Measurements from ENCODE around the gene BPIFB3.
A peak's percentile ranks its signal among the peaks of the same experiment; 100 is the strongest.
"Not testable (repeated sequence)": the region's sequence is repeated elsewhere in the genome, so short reads cannot be mapped to it uniquely, and the experiment has no call there.

Gene BPIFB3

DNA sequence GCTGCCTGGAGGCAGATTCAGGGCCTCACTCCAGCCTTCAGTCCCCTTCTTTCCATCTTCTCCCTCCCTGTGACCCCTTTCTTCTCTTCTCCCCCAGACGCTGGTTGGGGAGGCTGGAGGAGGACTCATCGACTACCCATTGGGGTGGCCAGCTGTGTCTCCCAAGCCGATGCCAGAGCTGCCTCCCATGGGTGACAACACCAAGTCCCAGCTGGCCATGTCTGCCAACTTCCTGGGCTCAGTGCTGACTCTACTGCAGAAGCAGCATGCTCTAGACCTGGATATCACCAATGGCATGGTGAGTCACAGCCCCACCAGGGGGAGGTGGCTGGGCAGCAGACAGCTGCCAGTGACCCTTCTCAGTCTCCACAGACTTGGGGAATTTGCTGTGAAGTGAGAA lies 38.7 kb downstream of the BPIFB3 start:
- DNase-seq: no peak

DNA sequence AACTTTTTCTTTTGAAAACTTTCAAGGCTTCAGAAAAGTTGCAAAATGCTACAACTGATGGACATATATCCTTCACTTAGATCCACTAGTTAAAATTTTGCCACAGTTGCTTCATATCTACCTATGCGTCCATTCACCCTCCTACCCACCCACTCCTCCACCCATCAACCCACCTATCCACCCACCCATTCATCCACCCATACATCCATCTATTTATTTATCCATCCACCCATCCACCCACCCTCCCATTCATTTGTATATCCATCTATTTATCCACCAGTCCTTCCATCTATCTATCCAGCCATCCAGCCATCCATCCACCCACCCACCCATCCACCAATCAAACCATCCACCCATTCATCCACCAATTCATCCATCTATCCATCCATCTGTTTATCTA lies 39.4 kb downstream of the BPIFB3 start:
- no peak for DNase-seq

- DNase-seq: no peak
Observed at GRCh38 chr20:33093582-33093981, 39.9 kb downstream of the BPIFB3 start.

GRCh38 chr20:33095249-33095648 lies 41.5 kb downstream of the BPIFB3 start:
- no peak for DNase-seq

DNA sequence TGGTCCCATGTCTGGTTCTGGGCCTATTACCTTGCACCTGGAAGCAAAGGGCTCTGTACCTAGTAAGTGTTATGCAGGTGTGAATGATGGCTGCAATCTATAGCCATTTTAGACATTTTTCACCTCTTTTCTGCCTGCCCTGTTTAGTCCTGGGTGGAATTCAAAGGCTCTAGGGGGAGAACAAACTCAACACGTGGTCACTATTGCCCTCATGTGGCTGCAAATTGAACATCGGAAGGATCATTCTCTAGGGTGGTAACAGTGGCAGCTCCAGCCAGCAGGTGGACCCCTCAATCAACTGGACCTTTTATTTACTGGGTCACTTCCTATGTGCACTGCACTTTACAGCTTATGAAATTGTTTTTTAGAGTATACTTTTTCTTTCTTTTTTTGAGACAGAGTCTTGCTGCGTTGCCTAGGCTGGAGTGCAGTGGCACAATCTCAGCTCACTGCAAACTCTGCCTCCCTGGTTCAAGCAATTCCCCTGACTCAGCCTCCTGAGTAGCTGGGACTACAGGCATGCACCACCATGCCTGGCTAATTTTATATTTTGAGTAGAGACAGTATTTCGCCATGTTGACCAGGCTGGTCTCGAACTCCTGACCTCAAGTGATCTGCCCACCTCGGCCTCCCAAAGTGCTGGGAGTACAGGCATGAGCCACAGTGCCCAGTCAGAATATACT lies 42.3 kb downstream of the BPIFB3 start:
- DNase-seq: peak; percentile 85

GRCh38 chr20:33097001-33097400 lies 43.3 kb downstream of the BPIFB3 start:
- DNase-seq: no peak

DNA sequence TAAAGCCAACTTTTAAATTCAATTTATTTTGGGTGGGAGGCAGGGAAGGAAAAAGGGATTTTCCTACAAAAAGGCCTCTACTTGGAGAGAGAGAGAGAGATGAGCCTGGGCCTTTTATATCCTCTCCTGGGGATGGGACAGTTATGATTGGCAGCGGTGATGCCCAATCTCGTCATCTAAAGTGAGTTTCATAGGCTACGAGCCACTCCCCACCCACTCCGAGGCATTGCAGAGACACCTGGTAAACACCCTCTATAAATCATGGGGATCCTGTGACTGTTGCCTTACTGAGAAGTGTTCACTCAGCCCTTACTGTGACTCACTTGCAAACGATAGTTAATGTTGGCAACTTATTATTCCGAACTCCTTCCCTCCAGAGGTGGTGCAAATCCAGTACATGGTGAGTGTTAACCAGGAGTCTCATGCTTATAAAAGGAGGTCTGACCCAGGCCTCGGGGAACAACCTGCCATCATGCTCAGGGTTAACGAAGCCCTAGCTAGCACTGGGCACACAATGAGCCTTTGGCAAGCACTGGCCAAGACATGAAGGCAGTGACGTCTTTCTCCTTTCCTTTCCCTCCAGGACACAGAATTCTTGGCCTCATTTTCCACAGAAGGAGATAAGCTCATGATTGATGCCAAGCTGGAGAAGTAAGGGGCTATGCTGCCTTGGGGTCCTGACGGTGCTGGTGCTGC lies 46.3 kb downstream of the BPIFB3 start:
- no peak for DNase-seq

DNA sequence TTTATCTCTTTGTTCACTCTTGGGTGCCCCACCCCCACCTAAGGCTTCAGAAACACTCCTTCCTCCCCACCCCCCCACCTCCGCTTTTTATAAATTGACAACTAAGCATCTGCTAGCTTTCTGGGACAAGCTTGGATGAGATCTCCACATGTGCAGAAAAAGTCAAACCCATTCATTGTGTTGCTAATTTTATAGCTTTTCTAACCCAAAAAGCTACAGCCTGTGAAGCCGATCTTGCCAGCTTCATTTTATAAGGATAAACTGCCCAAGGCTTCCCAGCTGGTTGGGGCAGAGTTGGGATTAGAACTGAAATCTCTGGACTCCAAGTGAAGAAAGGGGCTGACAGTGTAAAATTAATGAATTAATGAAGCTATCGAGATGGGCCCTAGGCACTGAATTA lies 49.9 kb downstream of the BPIFB3 start:
- no peak for DNase-seq

- no peak for DNase-seq
Observed at GRCh38 chr20:33104336-33104735, 50.6 kb downstream of the BPIFB3 start.

- DNase-seq: no peak
Observed at GRCh38 chr20:33105316-33105924, 51.7 kb downstream of the BPIFB3 start.

DNA sequence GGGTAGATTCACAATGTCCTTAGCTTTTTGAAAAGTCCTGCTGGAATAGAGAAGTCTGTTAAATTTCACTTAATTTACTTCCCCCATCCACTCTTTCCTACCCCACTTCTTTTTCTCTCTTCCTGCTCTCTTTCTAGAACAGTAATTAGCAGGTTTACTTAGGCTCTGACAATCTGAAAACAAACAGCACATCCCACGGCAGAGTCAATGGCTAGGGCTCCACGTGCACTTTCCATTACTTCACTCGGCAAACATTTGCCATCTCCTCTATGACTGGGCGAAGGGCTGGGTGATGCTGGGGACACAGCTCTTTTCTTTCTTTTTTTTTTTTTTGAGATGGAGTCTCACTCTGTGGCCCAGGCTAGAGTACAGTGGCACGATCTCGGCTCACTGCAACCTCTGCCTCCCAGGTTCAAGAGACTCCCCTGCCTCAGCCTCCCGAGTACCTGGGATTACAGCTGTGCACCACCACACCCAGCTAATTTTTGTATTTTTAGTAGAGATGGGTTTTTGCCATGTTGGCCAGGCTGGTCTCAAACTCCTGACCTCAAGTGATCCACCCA lies 52.4 kb downstream of the BPIFB3 start:
- DNase-seq: peak; percentile 63

DNA sequence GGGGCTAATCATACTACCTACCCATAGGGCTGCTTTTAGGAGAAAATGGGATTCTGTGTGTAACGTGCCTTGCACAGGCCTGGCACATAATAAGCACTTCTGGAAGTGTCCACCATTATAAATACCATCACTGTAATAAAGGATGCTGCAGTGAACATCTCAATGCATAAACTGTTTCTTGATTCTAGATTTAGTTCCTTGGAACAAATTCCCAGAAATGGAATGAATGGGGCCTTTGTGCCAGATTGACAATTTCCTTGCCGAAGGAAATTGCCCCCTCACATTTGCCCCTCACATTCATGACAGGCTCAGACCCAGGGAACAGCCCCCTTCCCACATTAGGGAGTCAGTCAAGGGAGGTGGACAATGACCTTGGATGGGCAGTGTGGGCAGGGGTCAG lies 55.0 kb downstream of the BPIFB3 start:
- DNase-seq: no peak

DNA sequence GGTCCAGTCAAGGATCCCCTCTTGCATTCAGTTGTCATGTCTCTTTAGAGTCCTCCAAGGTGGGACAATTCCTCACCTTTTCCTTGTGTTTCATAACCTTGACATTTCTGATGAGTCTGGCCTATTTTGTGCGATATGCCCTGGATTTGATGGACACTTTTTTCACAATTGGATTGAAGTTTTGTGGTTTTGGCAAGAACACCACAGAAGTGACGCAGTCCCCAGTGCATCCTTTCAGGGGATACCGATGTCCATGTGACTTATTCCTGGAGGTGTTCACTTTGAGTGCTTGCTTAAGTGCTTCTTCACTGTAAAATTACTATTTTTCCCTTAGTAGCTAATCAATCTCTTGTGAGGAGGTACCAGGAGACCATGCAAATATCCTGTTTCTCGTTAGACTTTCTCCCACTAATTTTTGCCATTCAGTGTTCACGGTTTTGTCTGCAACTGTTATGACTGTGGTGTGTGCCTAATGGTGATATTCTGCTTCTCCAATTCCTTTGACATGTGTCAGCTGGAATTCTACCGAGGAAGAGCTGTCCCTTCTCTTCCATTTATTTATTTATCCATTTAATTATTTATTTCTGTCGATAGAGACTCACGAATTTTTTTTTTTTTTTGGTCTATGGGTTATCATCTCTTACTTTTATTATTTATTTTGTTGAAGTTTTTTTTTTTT lies 56.6 kb downstream of the BPIFB3 start:
- DNase-seq: no peak

DNA sequence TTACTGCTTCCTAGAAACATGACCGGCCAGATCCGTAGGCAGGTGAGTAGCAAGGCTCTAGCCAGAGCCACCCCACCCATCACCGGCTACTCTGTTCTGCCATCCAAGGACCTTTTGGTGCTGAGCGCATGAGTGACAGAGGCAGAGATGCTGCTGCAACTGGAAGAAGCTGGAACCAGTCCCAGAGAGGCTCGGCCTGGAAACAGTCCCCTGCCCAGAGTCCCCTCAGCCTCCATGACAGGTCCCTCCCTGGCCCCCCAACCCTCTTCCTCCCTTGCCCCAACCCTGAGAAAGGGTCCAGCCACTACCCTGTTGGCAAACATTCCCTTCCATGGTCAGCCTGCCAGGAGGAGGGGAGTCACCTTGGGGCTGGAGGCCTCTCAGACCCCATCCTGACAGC lies 57.6 kb downstream of the BPIFB3 start:
- no peak for DNase-seq

GRCh38 chr20:33112547-33113386 lies 59.1 kb downstream of the BPIFB3 start:
- DNase-seq: no peak

- DNase-seq: no peak
Observed at GRCh38 chr20:33113387-33113908, 59.7 kb downstream of the BPIFB3 start.

GRCh38 chr20:33115501-33115900 lies 61.8 kb downstream of the BPIFB3 start:
- DNase-seq: not testable (repeated sequence)

GRCh38 chr20:33119725-33120720 lies 66.3 kb downstream of the BPIFB3 start:
- DNase-seq: no peak

DNA sequence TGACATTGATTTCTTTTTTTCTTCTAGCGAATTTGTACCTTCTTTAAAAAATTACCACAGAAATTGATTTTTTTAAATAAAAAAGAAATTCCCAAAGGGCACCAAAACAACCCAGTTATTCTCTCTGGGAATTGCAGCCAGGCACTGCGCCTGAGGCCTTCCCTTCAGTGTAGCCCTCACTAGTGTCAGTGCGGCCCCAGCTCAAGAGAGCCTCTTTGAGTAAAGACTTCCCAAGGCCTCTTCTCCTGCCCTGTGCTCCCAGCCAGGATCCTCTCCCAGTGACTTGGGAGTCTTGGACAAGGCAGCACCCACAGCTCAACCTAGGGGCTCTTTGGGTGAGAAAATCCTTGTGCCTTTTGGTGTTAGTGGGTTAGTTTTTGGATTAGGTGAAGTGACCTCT lies 67.2 kb downstream of the BPIFB3 start:
- DNase-seq: no peak

DNA sequence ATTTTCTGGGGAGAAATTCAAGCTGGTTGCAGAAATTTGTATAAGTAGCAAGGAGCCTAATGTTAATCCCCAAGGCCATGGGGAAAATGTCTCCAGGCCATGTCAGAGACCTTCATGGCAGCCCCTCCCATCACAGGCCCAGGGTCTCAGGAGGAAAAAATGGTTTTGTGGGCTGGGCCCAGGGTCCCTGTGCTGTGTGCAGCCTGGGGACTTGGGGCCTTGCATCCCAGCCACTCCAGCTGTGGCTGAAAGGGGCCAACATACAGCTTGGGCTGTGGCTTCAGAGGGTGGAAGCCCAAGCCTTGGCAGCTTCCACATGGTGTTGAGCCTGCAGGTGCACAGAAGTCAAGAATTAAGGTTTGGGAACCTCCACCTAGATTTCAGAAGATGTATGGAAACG lies 68.6 kb downstream of the BPIFB3 start:
- DNase-seq: not testable (repeated sequence)

Measured in NCI-H2029 treated with DMSO at 0.1 percent for 48 hours (cell line).